HepG2 (cell line): ENCODE measurements around the gene RETREG2. TPM values are rescaled to one million over a fixed set of nuclear protein-coding genes. Genes with fewer than 3 reads are reported as not detected.

Source experiments
- ATF1 ChIP-seq: IDR thresholded peaks from 2 replicates; pipeline ENCODE4 v1.6.1; 2016; ENCODE audit warnings: mild to moderate bottlenecking, control low read depth
- ATF7-NPFF ChIP-seq: sonication (generic); formaldehyde crosslinking; IDR thresholded peaks from 2 replicates; pipeline ENCODE4 v1.8.1; 2023; ENCODE audit warnings: mild to moderate bottlenecking, low read depth, missing genetic modification reagents, moderate library complexity
- FOXK1 ChIP-seq: sonication (generic); formaldehyde crosslinking; IDR thresholded peaks from 2 replicates; pipeline ENCODE4 v1.4.0; 2020; ENCODE audit warnings: low read depth, missing genetic modification reagents, borderline replicate concordance
- HOXA7 ChIP-seq: sonication (generic); formaldehyde crosslinking; IDR thresholded peaks from 2 replicates; pipeline ENCODE4 v1.8.1; 2022; ENCODE audit warnings: mild to moderate bottlenecking, missing genetic modification reagents, moderate library complexity
- KLF11 ChIP-seq: IDR thresholded peaks from 2 replicates; pipeline ENCODE4 v1.6.1; 2016; ENCODE audit warnings: missing compliant biosample characterization
- NFE2L2 ChIP-seq: fragments of 150-350 bp; IDR thresholded peaks from 2 replicates; pipeline ENCODE4 v1.6.1; 2014; ENCODE audit warnings: low read length
- PRDM15 ChIP-seq: sonication (generic); formaldehyde crosslinking; IDR thresholded peaks from 2 replicates; pipeline ENCODE4 v1.4.0; 2020; ENCODE audit warnings: missing genetic modification reagents
- SOX13 ChIP-seq, 3 experiments: fragments of 450-650 bp in 1 of 3; sonication (generic) in 1 of 3; formaldehyde crosslinking in 1 of 3; IDR thresholded peaks in 2 of 3; conservative IDR thresholded peaks in 1 of 3; 2 replicates each; pipeline versions ENCODE4 v1.5.0 to v1.6.1; 2016 to 2020; ENCODE audit warnings: antibody characterized with exemption in 1 of 3, mild to moderate bottlenecking in 1 of 3, missing compliant biosample characterization in 1 of 3, missing genetic modification reagents in 1 of 3, moderate library complexity in 1 of 3
- SP140L ChIP-seq: sonication (generic); formaldehyde crosslinking; IDR thresholded peaks from 2 replicates; pipeline ENCODE4 v1.4.0; 2020; ENCODE audit warnings: missing genetic modification reagents, borderline replicate concordance
- SRSF1 ChIP-seq: fragments of 200-400 bp; formaldehyde crosslinking; optimal IDR thresholded peaks from 2 replicates; pipeline ENCODE3; 2017; ENCODE audit warnings: mild to moderate bottlenecking, low read depth, low read length, moderate library complexity
- THYN1 ChIP-seq: sonication (generic); formaldehyde crosslinking; IDR thresholded peaks from 2 replicates; pipeline ENCODE4 v1.8.1; 2023; ENCODE audit warnings: low read depth, mild to moderate bottlenecking, moderate library complexity, missing genetic modification reagents, borderline replicate concordance
- TRIM22 ChIP-seq: fragments of 450-650 bp; IDR thresholded peaks from 2 replicates; pipeline ENCODE4 v1.6.1; 2017
- ZGPAT ChIP-seq: IDR thresholded peaks from 2 replicates; pipeline ENCODE4 v1.6.1; 2016; ENCODE audit warnings: mild to moderate bottlenecking
- ZNF281 ChIP-seq: sonication (generic); formaldehyde crosslinking; IDR thresholded peaks from 2 replicates; pipeline ENCODE4 v1.4.0; 2020; ENCODE audit warnings: missing genetic modification reagents, borderline replicate concordance
- ZNF282 ChIP-seq: fragments of 450-650 bp; IDR thresholded peaks from 2 replicates; pipeline ENCODE4 v1.6.1; 2018; ENCODE audit not compliant: partially characterized antibody
- ZNF605 ChIP-seq: sonication (generic); formaldehyde crosslinking; IDR thresholded peaks from 2 replicates; pipeline ENCODE4 v1.8.0; 2022; ENCODE audit warnings: mild to moderate bottlenecking, missing genetic modification reagents
- ZNF607 ChIP-seq: sonication (generic); formaldehyde crosslinking; IDR thresholded peaks from 2 replicates; pipeline ENCODE4 v1.5.1; 2020; ENCODE audit warnings: missing genetic modification reagents, mild to moderate bottlenecking, borderline replicate concordance
- ZNF746 ChIP-seq: sonication (generic); formaldehyde crosslinking; IDR thresholded peaks from 2 replicates; pipeline ENCODE4 v1.8.0; 2022; ENCODE audit warnings: mild to moderate bottlenecking, missing genetic modification reagents
- ZNF747 ChIP-seq: sonication (generic); formaldehyde crosslinking; IDR thresholded peaks from 2 replicates; pipeline ENCODE4 v1.8.1; 2023; ENCODE audit warnings: missing genetic modification reagents, mild to moderate bottlenecking, borderline replicate concordance
- polyA plus RNA-seq, 8 experiments: library from polyadenylated mRNA; depleted of rRNA in 3 of 8; stranded (reverse) in 7 of 8; unstranded in 1 of 8; fragments of >200 nt; fragmentation: Illumina TruSeq in 4 of 8; extraction: Trizol in 4 of 8; gene quantifications; 2 replicates each; pipeline versions ENCODE4 v1.2.1 to v1.2.3, GENCODE V29; 2011 to 2016; ENCODE audit warnings: low read depth in 4 of 8, missing spikeins in 1 of 8, mixed read lengths in 1 of 8; ENCODE audit not compliant: insufficient read depth in 1 of 8
- total RNA-seq, 5 experiments: library from RNA; depleted of rRNA; stranded (reverse); fragments of >200 nt; fragmentation: Illumina TruSeq; extraction: Trizol; gene quantifications; 2 replicates each; pipeline ENCODE4 v1.2.3, GENCODE V29; 2016; ENCODE audit warnings: low read depth in 1 of 5

RETREG2 gene
- total and polyA plus RNA-seq, 2 of the 13 experiments (the other 11 are each of a cell fraction or from before 2014, with no cell fraction given) = 86.0 to 134 TPM

GRCh38 chr2:219228041-219228910 lies 50.2 kb downstream of the RETREG2 start (continued):
- TF ChIP-seq SOX13 (IDR thresholded peaks at IDR 0.05) (no peak), SOX13 (CRISPR knock-in tag; conservative IDR thresholded peaks at IDR 0.05 in 1 of 2, IDR thresholded peaks at IDR 0.05 in 1 of 2) (no peak), ZNF605 (peak; percentile 51; the same call in 1 of the 2 replicates), ATF1 (CRISPR knock-in tag) (no peak), THYN1 (no peak), ZNF607 (CRISPR knock-in tag) (no peak), ZNF746 (0 out of 2 replicates have a peak, but pooled peaks have one; percentile 24), KLF11 (no peak), ZNF747 (CRISPR knock-in tag) (no peak), ATF7-NPFF (CRISPR knock-in tag) (no peak), ZNF281 (CRISPR knock-in tag) (no peak), SP140L (0 out of 2 replicates have a peak, but pooled peaks have one; percentile 38), NFE2L2 (no peak), SRSF1 (no peak), ZGPAT (no peak), TRIM22 (no peak), ZNF282 (no peak), PRDM15 (CRISPR knock-in tag) (no peak), HOXA7 (CRISPR knock-in tag) (no peak), FOXK1 (no peak)
